OCI-LY7 (cell line): ENCODE data around the gene MRPL10. TPM values are rescaled to one million over a fixed set of nuclear protein-coding genes. Genes with fewer than 3 reads are reported as not detected.

ENCODE experiments used
- BruUV-seq: library from RNA; stranded (reverse); fragments of 400-500 nt; replicated peaks from 2 replicates; lab custom pipeline; 2021; lab: Mats Ljungman, UMichigan
- CTCF ChIA-PET: fragments of 300-600 bp; sonication (Branson Sonifier 250); formaldehyde crosslinking; loops from one replicate; lab custom pipeline; 2022; ENCODE audit warnings: antibody characterized with exemption; ENCODE audit not compliant: unreplicated experiment; lab: Charles Lee
- POLR2A ChIA-PET: fragments of 300-600 bp; sonication (Branson Sonifier 250); formaldehyde crosslinking; loops from one replicate; lab custom pipeline; 2022; ENCODE audit warnings: antibody characterized with exemption; lab: Charles Lee
- DNase-seq: peaks from one replicate; pipeline ENCODE4 v3.0.0-alpha.2; 2015; ENCODE audit warnings: low spot score
- H2AFZ ChIP-seq: fragments of 200-600 bp; sonication (generic), shearing (Covaris generic); 2 replicates; pipeline ENCODE4 v1.6.1; 2014; ENCODE audit warnings: mild to moderate bottlenecking, antibody characterized with exemption, low read length, moderate library complexity
- H3K27ac ChIP-seq: fragments of 200-600 bp; sonication (generic); 2 replicates; pipeline ENCODE4 v1.5.1; 2014; ENCODE audit warnings: mixed run types, low read depth, mild to moderate bottlenecking, moderate library complexity, low read length, inconsistent platforms; ENCODE audit not compliant: poor library complexity, severe bottlenecking
- H3K36me3 ChIP-seq: fragments of 200-600 bp; sonication (generic); 2 replicates; pipeline ENCODE4 v1.6.1; 2014; ENCODE audit warnings: mild to moderate bottlenecking, antibody characterized with exemption, low read length, moderate library complexity, mixed read lengths; ENCODE audit not compliant: insufficient read depth
- H3K4me1 ChIP-seq: fragments of 200-600 bp; sonication (generic); 2 replicates; pipeline ENCODE4 v1.5.1; 2014; ENCODE audit warnings: mild to moderate bottlenecking, low read length; ENCODE audit not compliant: insufficient read depth, poor library complexity, severe bottlenecking
- H3K4me2 ChIP-seq: fragments of 200-600 bp; sonication (generic); 2 replicates; pipeline ENCODE4 v1.6.1; 2014; ENCODE audit warnings: mild to moderate bottlenecking, low read length
- H3K4me3 ChIP-seq: fragments of 200-600 bp; sonication (generic); 2 replicates; pipeline ENCODE4 v1.5.1; 2014; ENCODE audit warnings: mild to moderate bottlenecking, low read depth, low read length; ENCODE audit not compliant: poor library complexity, severe bottlenecking
- H3K79me2 ChIP-seq: fragments of 200-600 bp; sonication (generic); 2 replicates; pipeline ENCODE4 v1.6.1; 2016; ENCODE audit warnings: low read depth, mild to moderate bottlenecking, low read length, moderate library complexity, mixed read lengths; ENCODE audit not compliant: insufficient read depth
- H3K9me2 ChIP-seq: fragments of 200-600 bp; sonication (generic); 2 replicates; pipeline ENCODE4 v1.6.1; 2016; ENCODE audit warnings: mild to moderate bottlenecking, low read length, mixed read lengths; ENCODE audit not compliant: insufficient read depth
- H3K9me3 ChIP-seq: fragments of 200-600 bp; sonication (generic); 2 replicates; pipeline ENCODE4 v1.6.1; 2014; ENCODE audit warnings: mild to moderate bottlenecking, mixed run types, low read length, mixed read lengths
- H4K20me1 ChIP-seq: fragments of 200-600 bp; sonication (generic); 2 replicates; pipeline ENCODE4 v1.6.1; 2014; ENCODE audit warnings: mild to moderate bottlenecking, antibody characterized with exemption, low read length, moderate library complexity, mixed read lengths; ENCODE audit not compliant: insufficient read depth
- CTCF ChIP-seq: fragments of 200-600 bp; sonication (generic); conservative IDR thresholded peaks from 2 replicates; pipeline ENCODE4 v1.5.1; 2014; ENCODE audit warnings: mild to moderate bottlenecking, antibody characterized with exemption, low read length, moderate library complexity, mixed read lengths
- EZH2phosphoT487 ChIP-seq: fragments of 200-600 bp; sonication (generic); IDR thresholded peaks from 2 replicates; pipeline ENCODE4 v1.6.1; 2018; ENCODE audit warnings: low read depth, borderline replicate concordance, mild to moderate bottlenecking, mixed run types, antibody characterized with exemption, low read length, moderate library complexity, mixed read lengths
- intact Hi-C: fragments of 100-400 bp; cut with micrococcal nuclease; formaldehyde crosslinking; loops from one replicate; pipeline ENCODE4 v1.10.0; 2022; ENCODE audit not compliant: unreplicated experiment
- total RNA-seq, 2 experiments: library from RNA; depleted of rRNA in 1 of 2; stranded (reverse); fragments of >200 nt in 1 of 2; shearing (Covaris generic) in 1 of 2; gene quantifications; 2 replicates each; pipeline ENCODE4 v1.2.3, GENCODE V29; 2014 to 2022

MRPL10 gene
- total RNA-seq, 2 experiments from 2014 or later = 50.8 to 56.7 TPM

GRCh38 chr17:47830396-47831002 is 842 bp downstream of the MRPL10 start:
- no TSS peak for BruUV-seq
- CTCF ChIA-PET = interaction anchor here (1.4 to 1.6 kb wide), 2 partner anchors 8 to 10 kb away, joined by 3 to 4 read pairs; no protein-coding TSS in a partner anchor
- Histone ChIP-seq H3K36me3 (peaks cover 30% of the 10 kb centered on the region), H3K4me2 (peak overlapping the region; percentile 92), H3K9me3 (no peaks in the 10 kb centered on the region), H3K27ac (peak overlapping the region; percentile 63), H2AFZ (peak overlapping the region; percentile 75; the same call in 1 of the 2 replicates), H3K79me2 (peaks cover 21% of the 10 kb centered on the region), H4K20me1 (no peaks in the 10 kb centered on the region), H3K9me2 (no peaks in the 10 kb centered on the region), H3K4me1 (peaks cover 19% of the 10 kb centered on the region), H3K4me3 (peak overlapping the region; percentile 93)
- POLR2A ChIA-PET = interaction anchor here (1.1 to 1.7 kb wide), 6 partner anchors 9 to 214 kb away, joined by 3 to 13 read pairs (median 5); partner anchors contain the start of genes KPNB1, OSBPL7, SCRN2 and SP2
- no peak for DNase-seq
- intact Hi-C loops = loop anchor here (1.0 kb wide), 1 partner anchor 9 kb away; the partner anchor contains the start of gene OSBPL7
- TF ChIP-seq EZH2phosphoT487 (no peak), CTCF (no peak)

GRCh38 chr17:47829870-47830269 is 1.5 kb downstream of the MRPL10 start:
- no TSS peak for BruUV-seq
- Histone ChIP-seq H3K4me1 (peaks cover 19% of the 10 kb centered on the region), H3K9me3 (no peaks in the 10 kb centered on the region), H3K27ac (no peak overlapping the region), H3K4me2 (peak overlapping the region; percentile 92), H3K9me2 (no peaks in the 10 kb centered on the region), H2AFZ (no peak overlapping the region), H3K36me3 (peaks cover 33% of the 10 kb centered on the region), H3K4me3 (peak overlapping the region; percentile 93), H4K20me1 (no peaks in the 10 kb centered on the region), H3K79me2 (peaks cover 21% of the 10 kb centered on the region)
- CTCF ChIA-PET = no interaction called here
- TF ChIP-seq EZH2phosphoT487 (no peak), CTCF (no peak)
- DNase-seq = no peak
- intact Hi-C loops = no loop called here
- POLR2A ChIA-PET = interaction anchor here (1.5 kb wide), 1 partner anchor 14 kb away, joined by 4 read pairs; no protein-coding TSS in a partner anchor

DNA sequence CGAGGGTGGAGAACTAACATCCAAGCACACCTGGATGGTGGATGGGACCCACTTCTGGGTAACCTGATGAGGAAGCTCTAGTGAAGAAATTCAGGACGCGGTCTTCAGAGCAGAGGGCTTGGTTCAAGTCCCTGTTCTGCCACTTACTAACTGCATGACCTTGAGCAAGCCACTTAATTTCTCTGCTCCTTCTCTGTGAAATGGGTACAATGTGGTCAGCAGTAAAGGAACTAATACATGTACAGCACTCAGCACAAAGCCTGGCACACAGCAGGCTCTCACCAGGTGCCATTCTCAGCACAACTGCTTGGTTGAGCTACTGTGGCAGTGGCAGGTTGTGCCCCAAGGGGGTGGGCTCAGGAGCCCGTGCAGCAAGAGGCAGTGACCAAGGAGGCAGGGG is 7.8 kb downstream of the MRPL10 start:
- TSS peak; percentile 73 for BruUV-seq
- no peak for TF ChIP-seq EZH2phosphoT487
- no peak for TF ChIP-seq CTCF
- intact Hi-C loops = no loop called here
- Histone ChIP-seq H3K9me2 (no peaks in the 10 kb centered on the region), H3K4me1 (peaks cover 16% of the 10 kb centered on the region), H3K4me2 (no peak overlapping the region), H3K4me3 (no peak overlapping the region), H3K79me2 (peaks cover 7% of the 10 kb centered on the region; the same call in 1 of the 2 replicates), H3K9me3 (no peaks in the 10 kb centered on the region), H3K27ac (no peak overlapping the region), H2AFZ (no peak overlapping the region), H4K20me1 (no peaks in the 10 kb centered on the region), H3K36me3 (peaks cover 45% of the 10 kb centered on the region)
- no peak for DNase-seq
- POLR2A ChIA-PET = no interaction called here
- CTCF ChIA-PET = no interaction called here
